Activated T-helper 17 cell treated with anti-CD3 and anti-CD28 coated beads, Interleukin-2, amount 50 U/mL, for 72 hours (primary cell): ENCODE results near the gene DNER. TPM values are rescaled to one million over a fixed set of nuclear protein-coding genes. Genes with fewer than 3 reads are reported as not detected.
"Not testable (repeated sequence)": the region's sequence is repeated elsewhere in the genome, so short reads cannot be mapped to it uniquely, and the experiment has no call there.

Experiments used
- ATAC-seq: fragments of 150-1000 bp; cut with Tn5 transposase; replicated peaks from 2 replicates; pipeline ENCODE4 v1.10.0; 2021; ENCODE audit warnings: mild to moderate bottlenecking, moderate library complexity
- H3K27ac Mint-ChIP-seq: one replicate; pipeline ENCODE4 v1.8.0; 2022; ENCODE audit warnings: mixed read lengths
- H3K27me3 Mint-ChIP-seq: one replicate; pipeline ENCODE4 v1.8.0; 2022; ENCODE audit warnings: mixed read lengths
- H3K36me3 Mint-ChIP-seq: one replicate; pipeline ENCODE4 v1.8.0; 2022; ENCODE audit warnings: low read depth, mild to moderate bottlenecking, mixed read lengths
- H3K4me1 Mint-ChIP-seq: one replicate; pipeline ENCODE4 v1.8.0; 2022; ENCODE audit warnings: mixed read lengths
- H3K4me3 Mint-ChIP-seq: one replicate; pipeline ENCODE4 v1.8.0; 2022; ENCODE audit warnings: mild to moderate bottlenecking, mixed read lengths
- H3K9me3 Mint-ChIP-seq: one replicate; pipeline ENCODE4 v1.8.0; 2022; ENCODE audit warnings: mixed read lengths
- total RNA-seq, 2 donors: library from RNA; stranded (reverse); gene quantifications; one replicate each; pipeline ENCODE4 v1.2.3, GENCODE V29; 2022

The DNER gene
- total RNA-seq, 2 donors from 2014 or later: not detected

DNA sequence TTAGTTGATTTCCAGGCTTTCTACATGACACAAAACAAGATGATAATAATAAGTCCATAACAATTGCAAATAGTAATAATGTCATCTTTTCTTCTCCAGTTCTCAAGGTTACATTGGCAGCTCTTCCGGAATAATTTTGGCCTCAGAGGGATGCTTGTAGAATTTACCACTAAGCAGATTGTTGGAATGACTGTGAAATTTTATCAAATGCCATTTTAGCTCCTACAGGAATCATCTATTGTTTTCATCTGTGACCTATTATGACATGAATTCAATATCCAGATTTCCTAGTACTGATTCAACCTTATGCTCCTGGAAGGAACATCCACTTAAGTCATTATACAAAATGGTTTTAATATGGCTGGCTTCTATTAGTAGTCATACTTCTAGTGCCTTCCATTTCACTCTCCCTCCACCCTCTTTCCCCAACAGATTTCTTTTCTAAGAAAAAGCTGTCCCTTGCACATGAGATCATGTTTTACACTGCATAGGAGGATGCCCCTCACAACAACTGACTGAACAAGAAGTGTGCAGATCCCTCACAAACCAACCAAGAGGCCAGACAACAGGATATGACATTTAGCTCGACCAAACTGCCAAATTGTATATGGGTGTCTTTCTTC lies 200.0 kb downstream of the DNER start:
- Mint-ChIP-seq H3K27me3 (peaks cover 12% of the 10 kb centered on the region), H3K9me3 (no peaks in the 10 kb centered on the region), H3K27ac (no peak overlapping the region), H3K36me3 (no peaks in the 10 kb centered on the region), H3K4me3 (no peak overlapping the region), H3K4me1 (no peaks in the 10 kb centered on the region)
- no peak for ATAC-seq

DNA sequence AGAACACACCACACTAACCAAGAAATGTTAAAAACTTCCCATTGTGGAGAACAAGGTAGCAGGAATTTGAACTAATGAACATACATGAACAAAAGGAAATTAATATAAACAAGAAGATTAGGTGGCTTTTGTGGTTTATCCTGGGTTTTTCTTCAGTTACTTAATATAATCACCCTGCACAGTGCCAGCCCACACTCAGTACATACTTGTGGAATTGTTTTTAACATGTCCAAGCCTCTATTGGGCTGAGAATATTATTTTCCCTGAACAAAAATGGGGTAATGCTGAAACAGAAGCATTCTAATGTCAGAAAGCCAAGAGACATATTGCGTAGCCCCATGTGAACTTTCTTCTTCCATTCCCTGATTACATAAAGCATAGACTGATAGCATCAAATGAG lies 202.8 kb downstream of the DNER start:
- Mint-ChIP-seq H3K4me3 (no peak overlapping the region), H3K27me3 (peaks cover 12% of the 10 kb centered on the region), H3K36me3 (no peaks in the 10 kb centered on the region), H3K9me3 (no peaks in the 10 kb centered on the region), H3K27ac (no peak overlapping the region), H3K4me1 (no peaks in the 10 kb centered on the region)
- no peak for ATAC-seq

DNA sequence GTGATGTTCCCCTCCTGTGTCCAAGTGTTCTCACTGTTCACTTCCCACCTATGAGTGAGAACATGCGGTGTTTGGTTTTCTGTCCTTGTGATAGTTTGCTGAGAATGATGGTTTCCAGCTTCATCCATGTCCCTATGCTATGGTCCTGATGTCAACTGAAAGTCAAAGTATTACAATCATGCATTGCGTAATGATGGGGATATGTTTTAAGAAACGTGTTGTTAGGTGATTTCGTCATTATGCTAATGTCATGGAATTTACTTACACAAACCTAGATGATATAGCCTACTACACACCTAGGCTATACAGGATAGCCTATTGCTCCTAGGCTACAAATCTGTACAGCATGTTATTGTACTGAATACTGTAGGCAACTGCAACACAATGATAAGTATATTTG lies 207.7 kb downstream of the DNER start:
- H3K27me3 Mint-ChIP-seq, H3K4me3 Mint-ChIP-seq, H3K9me3 Mint-ChIP-seq, H3K27ac Mint-ChIP-seq, H3K4me1 Mint-ChIP-seq, ATAC-seq, H3K36me3 Mint-ChIP-seq: not testable (repeated sequence)

DNA sequence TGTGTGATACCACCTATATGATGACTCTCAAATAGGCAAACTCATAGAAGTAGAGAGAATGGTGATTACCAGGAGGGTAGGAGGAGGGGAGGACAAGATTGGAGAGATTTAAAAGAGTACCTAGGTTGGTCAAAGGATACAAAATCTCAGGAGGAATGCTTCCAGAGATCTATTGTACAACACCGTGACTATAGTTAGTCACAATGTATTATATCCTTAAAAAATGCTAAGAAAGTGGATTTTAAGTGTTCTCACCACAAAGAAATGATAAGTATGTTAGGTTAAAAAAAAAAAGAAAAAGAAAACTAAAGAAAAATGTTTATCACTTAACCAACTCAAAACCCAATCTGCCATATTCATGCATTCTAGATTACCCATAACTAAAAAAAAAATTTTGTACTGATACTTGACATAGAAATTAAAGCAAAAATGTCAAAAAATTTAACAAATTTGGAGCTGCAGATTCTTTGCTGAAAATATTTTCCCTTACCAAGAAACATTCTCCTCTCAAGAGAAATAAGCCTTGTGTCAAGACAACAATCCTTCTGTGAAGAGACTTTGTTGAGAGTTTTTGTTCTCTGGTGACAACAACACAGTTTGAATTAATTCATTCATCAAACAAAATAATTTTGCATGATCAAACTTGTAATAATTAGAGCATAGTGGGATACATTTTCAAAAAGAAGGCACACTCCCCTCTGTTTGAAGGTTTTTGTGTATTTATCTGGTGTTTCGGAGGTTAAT lies 213.1 kb downstream of the DNER start:
- H3K27ac Mint-ChIP-seq: no peak overlapping the region
- no peaks in the 10 kb centered on the region for H3K27me3 Mint-ChIP-seq
- H3K36me3 Mint-ChIP-seq: no peaks in the 10 kb centered on the region
- no peaks in the 10 kb centered on the region for H3K9me3 Mint-ChIP-seq
- no peaks in the 10 kb centered on the region for H3K4me1 Mint-ChIP-seq
- ATAC-seq: no peak
- H3K4me3 Mint-ChIP-seq: no peak overlapping the region

DNA sequence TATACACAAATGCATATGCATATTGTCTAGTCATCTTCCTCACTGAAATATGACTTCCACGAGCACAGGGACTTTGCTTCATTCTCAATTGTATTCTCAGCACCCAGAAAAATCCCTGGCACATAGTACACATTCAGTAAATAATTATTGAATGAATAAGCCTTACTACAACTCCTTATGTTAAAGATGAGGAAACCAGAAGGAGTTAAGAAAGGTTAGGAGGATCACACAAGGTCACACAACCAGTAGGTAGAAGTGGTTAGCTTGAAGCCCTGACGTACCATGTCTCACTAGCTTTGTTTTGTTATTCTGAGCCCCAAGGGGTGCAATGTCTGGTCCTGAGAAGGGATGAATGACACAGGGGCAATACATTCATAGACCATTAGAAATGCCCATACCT lies 222.3 kb downstream of the DNER start:
- Mint-ChIP-seq H3K27me3 (peaks cover 21% of the 10 kb centered on the region), H3K27ac (no peak overlapping the region), H3K36me3 (no peaks in the 10 kb centered on the region), H3K9me3 (no peaks in the 10 kb centered on the region), H3K4me3 (no peak overlapping the region), H3K4me1 (no peaks in the 10 kb centered on the region)
- no peak for ATAC-seq

DNA sequence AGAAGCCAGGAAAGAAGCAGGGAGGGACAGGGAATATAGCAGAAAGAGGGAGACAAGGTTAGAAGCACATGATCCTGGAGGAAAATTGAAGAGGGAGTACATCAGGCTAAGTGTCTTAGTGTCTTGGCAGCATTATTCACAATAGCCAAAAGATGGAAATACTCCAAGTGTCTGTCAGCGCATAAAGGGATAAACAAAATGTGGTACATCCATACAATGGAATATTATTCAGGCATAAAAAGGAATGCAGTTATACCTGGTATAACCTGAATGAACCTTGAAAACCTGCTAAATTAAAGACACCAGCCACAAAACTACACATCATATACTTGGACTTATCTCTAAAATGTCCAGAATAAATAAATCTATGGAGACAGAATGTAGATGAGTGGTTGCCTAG lies 224.2 kb downstream of the DNER start:
- H3K27ac Mint-ChIP-seq: no peak overlapping the region
- no peak overlapping the region for H3K4me3 Mint-ChIP-seq
- ATAC-seq: no peak
- no peaks in the 10 kb centered on the region for H3K9me3 Mint-ChIP-seq
- no peaks in the 10 kb centered on the region for H3K36me3 Mint-ChIP-seq
- no peaks in the 10 kb centered on the region for H3K4me1 Mint-ChIP-seq
- peaks cover 21% of the 10 kb centered on the region for H3K27me3 Mint-ChIP-seq

DNA sequence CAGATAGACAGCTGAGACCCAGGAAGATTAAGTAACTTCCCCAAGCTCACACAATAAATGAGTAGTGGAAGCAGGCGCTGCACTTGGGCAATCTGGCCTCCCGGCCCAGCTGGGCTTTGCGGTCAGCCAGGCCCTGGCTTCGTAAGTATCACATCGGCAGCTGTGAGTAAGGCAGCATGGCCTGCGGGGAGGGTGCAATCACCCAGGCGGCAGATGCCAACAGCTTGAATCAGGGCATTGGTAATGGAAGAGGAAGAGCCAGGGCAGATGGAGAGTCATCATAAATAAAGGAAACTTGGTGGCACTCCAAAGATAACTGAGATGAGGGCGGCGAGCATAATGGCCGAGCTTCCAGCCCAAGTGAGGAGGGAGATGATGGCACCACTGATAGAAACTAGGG lies 225.3 kb downstream of the DNER start:
- Mint-ChIP-seq H3K9me3 (no peaks in the 10 kb centered on the region), H3K36me3 (no peaks in the 10 kb centered on the region), H3K27me3 (peaks cover 12% of the 10 kb centered on the region), H3K4me3 (no peak overlapping the region), H3K4me1 (no peaks in the 10 kb centered on the region), H3K27ac (no peak overlapping the region)
- no peak for ATAC-seq

DNA sequence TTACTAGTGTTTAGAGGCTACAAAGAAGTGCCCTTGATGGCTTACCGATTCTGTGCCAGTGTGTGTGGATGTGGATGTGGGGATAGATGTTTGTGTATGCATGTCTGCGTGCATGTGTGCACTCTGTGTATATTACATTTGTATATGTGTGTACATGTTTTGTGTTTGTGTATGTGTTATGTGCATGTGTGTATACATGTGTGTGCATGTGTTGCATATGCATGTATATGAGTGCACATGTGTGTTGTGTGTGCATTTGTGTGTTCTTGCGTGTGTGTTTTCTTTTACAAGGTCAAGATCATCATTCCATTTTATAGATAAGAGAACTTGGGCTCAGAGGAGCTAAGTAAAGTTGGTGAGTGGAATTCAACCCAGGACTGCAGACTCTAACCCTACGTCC lies 226.1 kb downstream of the DNER start:
- ATAC-seq: no peak
- Mint-ChIP-seq H3K4me3 (no peak overlapping the region), H3K9me3 (no peaks in the 10 kb centered on the region), H3K4me1 (no peaks in the 10 kb centered on the region), H3K27ac (no peak overlapping the region), H3K36me3 (no peaks in the 10 kb centered on the region), H3K27me3 (peaks cover 11% of the 10 kb centered on the region)

DNA sequence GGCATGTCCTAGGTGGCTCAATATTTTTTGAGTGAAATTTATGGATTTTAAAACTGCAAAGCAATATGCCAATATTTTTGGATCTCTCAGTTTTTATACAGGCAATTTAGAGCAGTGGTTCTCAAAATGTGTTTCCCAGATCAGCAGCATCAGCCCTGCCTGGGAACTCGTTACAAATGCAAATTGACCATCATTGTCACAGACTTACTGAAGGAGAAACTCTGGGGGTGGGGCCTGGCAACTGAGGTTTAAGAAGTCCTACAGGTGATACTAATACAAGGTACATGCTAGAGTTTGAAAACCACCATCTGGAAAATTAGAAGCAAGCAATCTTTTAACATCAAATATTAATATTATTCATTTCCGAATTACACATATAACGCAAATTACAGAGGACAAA lies 227.7 kb downstream of the DNER start:
- Mint-ChIP-seq H3K4me1 (no peaks in the 10 kb centered on the region), H3K4me3 (no peak overlapping the region), H3K9me3 (no peaks in the 10 kb centered on the region), H3K36me3 (no peaks in the 10 kb centered on the region), H3K27me3 (peaks cover 8% of the 10 kb centered on the region), H3K27ac (no peak overlapping the region)
- ATAC-seq: no peak

DNA sequence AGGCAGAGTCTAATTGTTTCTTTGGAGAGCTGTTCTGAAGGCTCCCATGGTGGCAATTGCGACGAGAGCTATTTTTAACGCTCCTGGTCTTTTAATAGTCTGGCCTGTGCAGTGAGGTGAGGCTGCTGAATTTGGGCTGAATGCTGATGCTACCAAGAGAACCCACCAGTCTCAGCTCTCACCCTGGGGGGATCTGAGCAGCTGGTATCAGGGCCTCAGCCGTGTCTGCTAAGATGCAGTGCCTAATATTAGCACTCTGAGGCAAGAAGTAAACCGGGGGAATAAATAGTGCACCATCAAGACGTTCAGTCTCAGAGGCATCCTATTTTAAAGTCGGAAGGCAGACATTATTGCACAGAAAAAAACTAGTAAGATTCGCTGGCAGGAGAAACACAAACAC lies 228.5 kb downstream of the DNER start:
- H3K27ac Mint-ChIP-seq: no peak overlapping the region
- peaks cover 6% of the 10 kb centered on the region for H3K27me3 Mint-ChIP-seq
- no peaks in the 10 kb centered on the region for H3K4me1 Mint-ChIP-seq
- ATAC-seq: no peak
- no peak overlapping the region for H3K4me3 Mint-ChIP-seq
- H3K9me3 Mint-ChIP-seq: no peaks in the 10 kb centered on the region
- H3K36me3 Mint-ChIP-seq: no peaks in the 10 kb centered on the region

DNA sequence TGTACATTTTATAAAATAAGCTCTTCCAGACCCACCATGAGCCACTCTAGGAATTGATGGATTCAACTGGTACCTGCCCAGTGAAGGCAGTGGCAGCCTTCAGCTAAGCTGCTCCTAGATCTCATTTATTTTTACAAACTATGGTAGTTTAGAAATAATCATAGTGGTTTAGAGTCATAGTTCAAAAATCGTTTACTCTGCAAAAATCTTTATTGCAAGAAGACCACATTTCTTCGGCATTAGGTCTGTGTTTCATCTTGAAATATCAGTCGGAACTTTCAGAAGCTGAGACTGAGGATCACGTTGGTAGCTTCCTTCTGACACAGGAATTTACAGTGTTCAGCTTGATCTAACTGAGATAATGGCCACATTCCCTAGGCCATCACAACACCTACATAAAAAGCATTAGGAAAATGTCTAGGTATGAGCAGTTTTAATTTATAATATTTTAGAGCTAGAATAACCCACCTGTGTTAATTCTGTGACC lies 237.0 kb downstream of the DNER start:
- H3K4me1 Mint-ChIP-seq: no peaks in the 10 kb centered on the region
- H3K27ac Mint-ChIP-seq: no peak overlapping the region
- no peaks in the 10 kb centered on the region for H3K9me3 Mint-ChIP-seq
- H3K36me3 Mint-ChIP-seq: no peaks in the 10 kb centered on the region
- ATAC-seq: no peak
- no peak overlapping the region for H3K4me3 Mint-ChIP-seq
- H3K27me3 Mint-ChIP-seq: peaks cover 3% of the 10 kb centered on the region

DNA sequence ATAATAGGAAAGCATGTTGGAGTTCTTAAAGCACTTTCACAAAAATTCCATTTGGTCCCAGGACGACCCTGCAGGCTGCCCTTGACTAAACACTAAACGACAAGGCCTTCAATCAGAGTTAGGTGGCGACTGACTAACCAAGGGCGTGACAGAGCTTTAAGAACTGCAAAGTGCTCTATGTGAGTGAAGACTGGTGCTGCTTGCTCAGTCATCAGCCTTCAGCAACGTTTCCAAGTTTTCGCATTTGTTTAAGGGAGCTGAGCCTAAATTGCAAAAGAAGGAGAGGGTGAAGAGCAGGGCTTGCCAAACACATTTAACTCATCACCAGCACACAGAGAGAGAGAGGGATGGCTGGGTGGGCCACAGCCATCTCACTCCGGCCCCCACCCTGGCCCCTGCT lies 238.6 kb downstream of the DNER start:
- Mint-ChIP-seq H3K36me3 (no peaks in the 10 kb centered on the region), H3K4me1 (no peaks in the 10 kb centered on the region), H3K27ac (no peak overlapping the region), H3K4me3 (no peak overlapping the region), H3K9me3 (no peaks in the 10 kb centered on the region), H3K27me3 (peaks cover 3% of the 10 kb centered on the region)
- no peak for ATAC-seq

DNA sequence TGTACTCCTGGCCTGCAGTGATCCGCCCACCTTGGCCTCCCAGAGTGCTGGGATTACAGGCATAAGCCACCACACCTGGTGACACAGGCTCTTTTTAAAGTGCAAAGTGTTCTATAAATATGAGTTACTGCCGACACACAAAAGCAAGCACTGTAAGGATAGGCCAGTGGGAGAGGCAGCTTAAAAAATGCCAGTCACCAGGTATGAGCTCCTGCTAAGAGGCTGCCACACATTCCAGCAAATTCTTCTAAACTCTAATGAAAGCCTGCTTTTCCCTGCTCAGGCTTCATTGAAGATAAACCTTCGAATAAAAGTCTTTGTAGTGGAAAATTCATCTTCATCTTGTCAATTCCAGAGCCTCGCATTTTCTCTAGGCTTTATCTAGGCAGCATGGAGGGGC lies 240.2 kb downstream of the DNER start:
- Mint-ChIP-seq H3K9me3 (no peaks in the 10 kb centered on the region), H3K4me3 (no peak overlapping the region), H3K4me1 (no peaks in the 10 kb centered on the region), H3K36me3 (no peaks in the 10 kb centered on the region), H3K27ac (no peak overlapping the region), H3K27me3 (peaks cover 3% of the 10 kb centered on the region)
- no peak for ATAC-seq

DNA sequence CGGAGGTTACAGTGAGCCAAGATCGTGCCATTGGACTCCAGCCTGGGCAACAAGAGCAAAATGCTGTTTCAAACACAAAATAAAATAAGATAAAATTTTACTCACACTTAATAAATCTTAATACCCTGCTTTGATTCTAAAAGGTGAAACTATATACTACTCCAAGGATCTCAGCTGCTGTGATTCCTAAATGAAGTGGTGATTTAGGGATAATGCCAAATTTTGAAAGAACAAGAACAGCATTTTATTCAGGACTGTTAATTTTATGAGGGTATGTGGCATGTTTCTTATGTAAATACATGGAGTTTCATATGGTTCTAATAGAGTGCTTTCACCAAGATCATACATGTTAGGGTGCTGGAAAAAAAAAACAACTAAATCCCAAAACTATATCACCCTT lies 243.6 kb downstream of the DNER start:
- Mint-ChIP-seq H3K36me3 (no peaks in the 10 kb centered on the region), H3K27ac (no peak overlapping the region), H3K9me3 (no peaks in the 10 kb centered on the region), H3K27me3 (peaks cover 3% of the 10 kb centered on the region), H3K4me3 (no peak overlapping the region), H3K4me1 (no peaks in the 10 kb centered on the region)
- no peak for ATAC-seq

DNA sequence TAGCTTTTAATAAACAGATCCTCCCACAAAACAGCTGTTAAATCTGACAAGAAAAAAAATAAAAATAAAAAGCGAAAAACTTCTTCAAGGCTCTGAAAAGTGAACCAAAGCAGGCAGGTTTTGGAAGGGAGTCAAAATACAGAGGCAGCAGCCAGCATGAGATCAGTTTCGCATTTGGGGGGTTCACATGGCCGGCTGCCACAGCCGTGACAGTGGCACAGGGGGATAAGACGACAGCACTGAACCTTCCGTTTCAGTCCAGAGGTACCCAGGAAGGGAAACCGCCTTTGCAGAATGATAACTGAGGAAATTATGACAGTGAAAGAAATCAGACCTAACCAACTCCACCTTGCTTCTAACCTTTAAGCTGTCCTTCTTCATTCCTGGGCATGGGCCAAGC lies 246.6 kb downstream of the DNER start:
- no peaks in the 10 kb centered on the region for H3K4me1 Mint-ChIP-seq
- H3K9me3 Mint-ChIP-seq: peaks cover 3% of the 10 kb centered on the region
- H3K27me3 Mint-ChIP-seq: peaks cover 3% of the 10 kb centered on the region
- no peak overlapping the region for H3K27ac Mint-ChIP-seq
- no peak overlapping the region for H3K4me3 Mint-ChIP-seq
- no peaks in the 10 kb centered on the region for H3K36me3 Mint-ChIP-seq
- ATAC-seq: no peak
